ENCODE data around the gene CLTB. TPM values are rescaled to one million over a fixed set of nuclear protein-coding genes. Genes with fewer than 3 reads are reported as not detected.
A peak's percentile ranks its signal among the peaks of the same experiment; 100 is the strongest.

CLTB gene
- total and polyA plus RNA-seq, 2 of the 13 experiments (the other 11 are each of a cell fraction or from before 2014, with no cell fraction given) = 23.3 to 33.8 TPM

- TF ChIP-seq, protein P1, sequence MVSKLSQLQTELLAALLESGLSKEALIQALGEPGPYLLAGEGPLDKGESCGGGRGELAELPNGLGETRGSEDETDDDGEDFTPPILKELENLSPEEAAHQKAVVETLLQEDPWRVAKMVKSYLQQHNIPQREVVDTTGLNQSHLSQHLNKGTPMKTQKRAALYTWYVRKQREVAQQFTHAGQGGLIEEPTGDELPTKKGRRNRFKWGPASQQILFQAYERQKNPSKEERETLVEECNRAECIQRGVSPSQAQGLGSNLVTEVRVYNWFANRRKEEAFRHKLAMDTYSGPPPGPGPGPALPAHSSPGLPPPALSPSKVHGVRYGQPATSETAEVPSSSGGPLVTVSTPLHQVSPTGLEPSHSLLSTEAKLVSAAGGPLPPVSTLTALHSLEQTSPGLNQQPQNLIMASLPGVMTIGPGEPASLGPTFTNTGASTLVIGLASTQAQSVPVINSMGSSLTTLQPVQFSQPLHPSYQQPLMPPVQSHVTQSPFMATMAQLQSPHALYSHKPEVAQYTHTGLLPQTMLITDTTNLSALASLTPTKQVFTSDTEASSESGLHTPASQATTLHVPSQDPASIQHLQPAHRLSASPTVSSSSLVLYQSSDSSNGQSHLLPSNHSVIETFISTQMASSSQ (IDR thresholded peaks at IDR 0.05; ENCODE audit: low read depth) = no peak
- TF ChIP-seq, protein P1 (CRISPR knock-in tag; IDR thresholded peaks at IDR 0.05; ENCODE audit: borderline replicate concordance) = no peak; the same call in 1 of the 2 replicates
- TF ChIP-seq SOX5 (CRISPR knock-in tag; IDR thresholded peaks at IDR 0.05; ENCODE audit: borderline replicate concordance) (no peak), PHB2 (IDR thresholded peaks at IDR 0.05; ENCODE audit: partially characterized antibody) (no peak), ZFP36 (IDR thresholded peaks at IDR 0.05; ENCODE audit: borderline replicate concordance, low read depth, low read length, partially characterized antibody) (no peak), ZNF598 (CRISPR knock-in tag; IDR thresholded peaks at IDR 0.05; ENCODE audit: borderline replicate concordance) (no peak), ZNF761 (CRISPR knock-in tag; conservative IDR thresholded peaks at IDR 0.05) (no peak), ATAD3A (CRISPR knock-in tag; IDR thresholded peaks at IDR 0.05) (no peak), GPN1 (CRISPR knock-in tag; IDR thresholded peaks at IDR 0.05; ENCODE audit: borderline replicate concordance) (no peak), E2F2 (CRISPR knock-in tag; IDR thresholded peaks at IDR 0.05; ENCODE audit: borderline replicate concordance) (0 out of 2 replicates have a peak, but pooled peaks have one; percentile 10), STAT5B (CRISPR knock-in tag; IDR thresholded peaks at IDR 0.05) (no peak), SMYD3 (CRISPR knock-in tag; IDR thresholded peaks at IDR 0.05) (no peak), MLX (CRISPR knock-in tag; IDR thresholded peaks at IDR 0.05) (no peak), RFX3 (CRISPR knock-in tag; IDR thresholded peaks at IDR 0.05) (no peak), TBX3 (IDR thresholded peaks at IDR 0.05; ENCODE audit: borderline replicate concordance) (peak; percentile 67; the same call in 1 of the 2 replicates), HCFC1 (IDR thresholded peaks at IDR 0.05; ENCODE audit: low read depth, low read length) (peak; percentile 44; the same call in 1 of the 2 replicates), MIXL1 (CRISPR knock-in tag; IDR thresholded peaks at IDR 0.05) (peak; percentile 84), U2AF2 (IDR thresholded peaks at IDR 0.05; ENCODE audit: low read depth, low read length) (no peak), TRIM24 (CRISPR knock-in tag; IDR thresholded peaks at IDR 0.05) (no peak), ZNF766 (CRISPR knock-in tag; IDR thresholded peaks at IDR 0.05; ENCODE audit: borderline replicate concordance) (no peak), SMAD3 (CRISPR knock-in tag; IDR thresholded peaks at IDR 0.05) (0 out of 2 replicates have a peak, but pooled peaks have one; percentile 23)
- TF ChIP-seq, protein P2, sequence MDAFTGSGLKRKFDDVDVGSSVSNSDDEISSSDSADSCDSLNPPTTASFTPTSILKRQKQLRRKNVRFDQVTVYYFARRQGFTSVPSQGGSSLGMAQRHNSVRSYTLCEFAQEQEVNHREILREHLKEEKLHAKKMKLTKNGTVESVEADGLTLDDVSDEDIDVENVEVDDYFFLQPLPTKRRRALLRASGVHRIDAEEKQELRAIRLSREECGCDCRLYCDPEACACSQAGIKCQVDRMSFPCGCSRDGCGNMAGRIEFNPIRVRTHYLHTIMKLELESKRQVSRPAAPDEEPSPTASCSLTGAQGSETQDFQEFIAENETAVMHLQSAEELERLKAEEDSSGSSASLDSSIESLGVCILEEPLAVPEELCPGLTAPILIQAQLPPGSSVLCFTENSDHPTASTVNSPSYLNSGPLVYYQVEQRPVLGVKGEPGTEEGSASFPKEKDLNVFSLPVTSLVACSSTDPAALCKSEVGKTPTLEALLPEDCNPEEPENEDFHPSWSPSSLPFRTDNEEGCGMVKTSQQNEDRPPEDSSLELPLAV (CRISPR knock-in tag; conservative IDR thresholded peaks at IDR 0.05; ENCODE audit: low read depth) = no peak
- TF ChIP-seq, protein P3, sequence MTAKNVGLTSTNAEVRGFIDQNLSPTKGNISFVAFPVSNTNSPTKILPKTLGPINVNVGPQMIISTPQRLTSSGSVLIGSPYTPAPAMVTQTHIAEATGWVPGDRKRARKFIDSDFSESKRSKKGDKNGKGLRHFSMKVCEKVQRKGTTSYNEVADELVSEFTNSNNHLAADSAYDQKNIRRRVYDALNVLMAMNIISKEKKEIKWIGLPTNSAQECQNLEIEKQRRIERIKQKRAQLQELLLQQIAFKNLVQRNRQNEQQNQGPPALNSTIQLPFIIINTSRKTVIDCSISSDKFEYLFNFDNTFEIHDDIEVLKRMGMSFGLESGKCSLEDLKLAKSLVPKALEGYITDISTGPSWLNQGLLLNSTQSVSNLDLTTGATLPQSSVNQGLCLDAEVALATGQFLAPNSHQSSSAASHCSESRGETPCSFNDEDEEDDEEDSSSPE (CRISPR knock-in tag; IDR thresholded peaks at IDR 0.05) = peak; percentile 35; the same call in 1 of the 2 replicates
Observed at GRCh38 chr5:176447978-176448608, 31.8 kb upstream of the CLTB start, which contains the start of gene FAF2 (continued).

Data from HepG2 (cell line).